GM12878 (cell line): Measurements from ENCODE around the gene ARL2. TPM values are rescaled to one million over a fixed set of nuclear protein-coding genes. Genes with fewer than 3 reads are reported as not detected.

Experiments used
- ATAC-seq: fragments of 200-7000 bp; cut with Tn5 transposase; 3 replicates; pipeline ENCODE4 v1.9.1; 2020; ENCODE audit warnings: mild to moderate bottlenecking, moderate library complexity
- BruUV-seq: library from RNA; stranded (reverse); fragments of 400-500 nt; replicated peaks from 2 replicates; lab custom pipeline; 2021; lab: Mats Ljungman, UMichigan
- CTCF ChIA-PET: fragments of 300-600 bp; sonication (Branson Sonifier 250); formaldehyde crosslinking; extraction: SDS; loops from one replicate; lab custom pipeline; 2021; ENCODE audit warnings: inconsistent platforms; lab: Yijun Ruan, JAX
- POLR2A ChIA-PET: fragments of 350-600 bp; formaldehyde crosslinking; extraction: SDS; loops from one replicate; lab custom pipeline; 2021; ENCODE audit warnings: inconsistent platforms; lab: Charles Lee
- RAD21 ChIA-PET: fragments of 300-600 bp; sonication (Branson Sonifier 250); formaldehyde crosslinking; loops from one replicate; lab custom pipeline; 2023; ENCODE audit warnings: antibody characterized with exemption; ENCODE audit not compliant: unreplicated experiment; lab: Charles Lee
- SMC1A ChIA-PET: fragments of 300-600 bp; sonication (Branson Sonifier 250); formaldehyde crosslinking; loops from one replicate; lab custom pipeline; 2023; ENCODE audit not compliant: unreplicated experiment, uncharacterized antibody; lab: Charles Lee
- DNase-seq: peaks from one replicate; pipeline ENCODE4 v3.0.0-alpha.2; 2011; ENCODE audit warnings: low read depth, low spot score
- FAIRE-seq: peaks from 3 replicates; lab custom pipeline; 2011; peaks lifted over from hg19 to GRCh38; lab: Jason Lieb, UNC
- H2AFZ ChIP-seq: 2 replicates; pipeline ENCODE4 v1.6.0; 2011; ENCODE audit warnings: low read depth, low read length, control low read depth; ENCODE audit not compliant: control insufficient read depth
- H3K27ac ChIP-seq: 2 replicates; pipeline ENCODE4 v1.5.1; 2011; ENCODE audit warnings: control low read depth; ENCODE audit not compliant: control insufficient read depth, insufficient read depth
- H3K27me3 ChIP-seq, 2 experiments: replicated peaks in 1 of 2; 2 replicates each; pipeline versions ENCODE4 v1.6.0 to v1.6.1; 2011; ENCODE audit warnings: low read length in 1 of 2; ENCODE audit not compliant: control insufficient read depth in 2 of 2, insufficient read depth in 2 of 2
- H3K36me3 ChIP-seq, 2 experiments: 2 replicates each; pipeline ENCODE4 v1.5.1; 2011; ENCODE audit warnings: low read length in 1 of 2; ENCODE audit not compliant: control insufficient read depth in 2 of 2, insufficient read depth in 2 of 2
- H3K4me1 ChIP-seq: 2 replicates; pipeline ENCODE4 v1.6.1; 2011; ENCODE audit warnings: mild to moderate bottlenecking, low read length, moderate library complexity, mixed read lengths; ENCODE audit not compliant: control insufficient read depth, insufficient read depth
- H3K4me2 ChIP-seq: 2 replicates; pipeline ENCODE4 v1.6.0; 2011; ENCODE audit warnings: control low read depth; ENCODE audit not compliant: control insufficient read depth, insufficient read depth
- H3K4me3 ChIP-seq: fragments of 200-600 bp; sonication (generic); 2 replicates; pipeline ENCODE4 v1.5.1; 2016
- H3K79me2 ChIP-seq: 2 replicates; pipeline ENCODE4 v1.6.0; 2011; ENCODE audit warnings: low read length; ENCODE audit not compliant: control insufficient read depth, insufficient read depth
- H3K9ac ChIP-seq: 2 replicates; pipeline ENCODE4 v1.8.0; 2011; ENCODE audit warnings: low read length, control low read depth, mixed read lengths; ENCODE audit not compliant: control insufficient read depth, insufficient read depth
- H3K9me3 ChIP-seq: replicated peaks from 3 replicates; pipeline ENCODE4 v1.5.1; 2011; ENCODE audit warnings: mild to moderate bottlenecking, low read length; ENCODE audit not compliant: control insufficient read depth, insufficient read depth
- H4K20me1 ChIP-seq: 2 replicates; pipeline ENCODE4 v1.6.0; 2011; ENCODE audit not compliant: control insufficient read depth, insufficient read depth
- CEBPB ChIP-seq, 2 experiments: fragments of 150-350 bp in 1 of 2; IDR thresholded peaks; 2 replicates each; pipeline ENCODE4 v1.6.1; 2012 to 2014; ENCODE audit warnings: low read depth in 2 of 2, low read length in 2 of 2, borderline replicate concordance in 1 of 2, inconsistent platforms in 1 of 2
- GATAD2B ChIP-seq: fragments of 450-650 bp; conservative IDR thresholded peaks from 2 replicates; pipeline ENCODE4 v1.6.1; 2017; ENCODE audit warnings: low read depth, mild to moderate bottlenecking, moderate library complexity
- IKZF1 ChIP-seq: fragments of 450-650 bp; conservative IDR thresholded peaks from 2 replicates; pipeline ENCODE4 v1.6.1; 2017; ENCODE audit warnings: antibody characterized with exemption, mild to moderate bottlenecking
- JUNB ChIP-seq: IDR thresholded peaks from 2 replicates; pipeline ENCODE4 v1.6.1; 2016; ENCODE audit warnings: antibody characterized with exemption, mild to moderate bottlenecking
- JUND ChIP-seq: IDR thresholded peaks from 2 replicates; pipeline ENCODE4 v1.6.1; 2012; ENCODE audit warnings: low read depth, mild to moderate bottlenecking, low read length, improper control_type of control experiment, moderate library complexity
- MEF2B ChIP-seq: fragments of 450-650 bp; IDR thresholded peaks from 2 replicates; pipeline ENCODE4 v1.6.1; 2018; ENCODE audit warnings: mild to moderate bottlenecking, moderate library complexity; ENCODE audit not compliant: partially characterized antibody, poor library complexity, severe bottlenecking
- MTA3 ChIP-seq: IDR thresholded peaks from 2 replicates; pipeline ENCODE4 v1.6.1; 2012; ENCODE audit warnings: low read length, inconsistent platforms, borderline replicate concordance
- MYC ChIP-seq: IDR thresholded peaks from 2 replicates; pipeline ENCODE4 v1.6.1; 2011; ENCODE audit warnings: mild to moderate bottlenecking, low read length, moderate library complexity, inconsistent platforms; ENCODE audit not compliant: insufficient read depth, insufficient replicate concordance, insufficient read length, severe bottlenecking
- PAX5 ChIP-seq: IDR thresholded peaks from 2 replicates; pipeline ENCODE4 v1.6.1; 2011; ENCODE audit warnings: low read depth, low read length, borderline replicate concordance
- RAD21 ChIP-seq: IDR thresholded peaks from 2 replicates; pipeline ENCODE4 v1.6.1; 2011; ENCODE audit warnings: mild to moderate bottlenecking, low read depth, low read length, moderate library complexity; ENCODE audit not compliant: insufficient read depth
- SIN3A ChIP-seq: IDR thresholded peaks from 2 replicates; pipeline ENCODE4 v1.6.1; 2012; ENCODE audit warnings: low read depth, low read length, improper control_type of control experiment
- SIX5 ChIP-seq: IDR thresholded peaks from 2 replicates; pipeline ENCODE4 v1.6.1; 2011; ENCODE audit warnings: mild to moderate bottlenecking, low read depth, low read length, moderate library complexity; ENCODE audit not compliant: severe bottlenecking
- SKIL ChIP-seq: fragments of 450-650 bp; IDR thresholded peaks from 2 replicates; pipeline ENCODE4 v1.6.1; 2017; ENCODE audit warnings: mild to moderate bottlenecking, low read depth, inconsistent platforms; ENCODE audit not compliant: poor library complexity, severe bottlenecking
- SP1 ChIP-seq: IDR thresholded peaks from one replicate; pipeline ENCODE4 v1.6.1; 2011; ENCODE audit warnings: low read depth, low read length
- ZNF207 ChIP-seq: fragments of 450-650 bp; IDR thresholded peaks from 2 replicates; pipeline ENCODE4 v1.6.1; 2014; ENCODE audit warnings: antibody characterized with exemption, mild to moderate bottlenecking, borderline replicate concordance
- ZNF687 ChIP-seq: fragments of 450-650 bp; IDR thresholded peaks from 2 replicates; pipeline ENCODE4 v1.6.1; 2017; ENCODE audit warnings: mild to moderate bottlenecking, moderate library complexity
- WGBS: methylation state at CpG from one replicate; pipeline ENCODE4 v1.1.6; 2016; ENCODE audit warnings: low lambda C conversion rate; ENCODE audit not compliant: insufficient replicate concordance, insufficient coverage; ENCODE audit errors: missing lambda C conversion rate; 5-methylcytosine and 5-hydroxymethylcytosine counted together
- in situ Hi-C: fragments of 300-500 bp; cut with MboI; formaldehyde crosslinking; loops from 9 replicates; pipeline ENCODE4 v1.14.3; 2018; ENCODE audit warnings: mixed read lengths
- intact Hi-C: fragments of 100-400 bp; cut with micrococcal nuclease; formaldehyde crosslinking; loops from one replicate; pipeline ENCODE4 v1.14.2; 2022; ENCODE audit not compliant: unreplicated experiment
- polyA plus RNA-seq, 11 experiments: library from polyadenylated mRNA; depleted of rRNA in 4 of 11; unstranded in 6 of 11; stranded (reverse) in 5 of 11; fragments of >200 nt; fragmentation: Nextera tagmentation in 4 of 11; fragmentation: Illumina TruSeq in 1 of 11; extraction: Ambion mirVana in 4 of 11; extraction: Trizol in 1 of 11; gene quantifications; 1 replicate in 1 of 11; 2 replicates in 10 of 11; pipeline versions ENCODE4 v1.2.1 to v1.2.3, GENCODE V29; 2011 to 2016; ENCODE audit warnings: inconsistent platforms in 2 of 11, missing spikeins in 2 of 11, low read depth in 1 of 11
- total RNA-seq, 4 experiments: library from RNA; depleted of rRNA in 3 of 4; stranded (reverse); fragments of >200 nt in 3 of 4; fragmentation: Illumina TruSeq in 1 of 4; extraction: Trizol in 1 of 4; gene quantifications; 2 replicates each; pipeline versions ENCODE4 v1.2.1 to v1.2.3, GENCODE V29; 2013 to 2021

The ARL2 gene
- total and polyA plus RNA-seq, 10 of the 15 experiments (the other 5 are each of a cell fraction or from before 2014, with no cell fraction given), result 4.1 to 138 (median 73.4) TPM

- TF ChIP-seq CEBPB (IDR thresholded peaks at IDR 0.05; ENCODE audit: borderline replicate concordance in 1 of 2, low read depth in 2 of 2, low read length in 2 of 2), result no peak
- no peak for TF ChIP-seq SIN3A
- TF ChIP-seq PAX5, result no peak
- TF ChIP-seq MTA3, result 0 out of 2 replicates have a peak, but pooled peaks have one; percentile 30
- peak; percentile 35 for TF ChIP-seq MEF2B
- TF ChIP-seq IKZF1, result peak; percentile 32; the same call in 1 of the 2 replicates
- no peak for TF ChIP-seq ZNF207
- peak; percentile 37 for TF ChIP-seq SKIL
- no peak for TF ChIP-seq GATAD2B
Observed at GRCh38 chr11:65055538-65055937, 41.6 kb downstream of the ARL2 start (continued).

GRCh38 chr11:65056999-65057398 is 43.0 kb downstream of the ARL2 start:
- ChIA-PET SMC1A (interaction anchor here (1.1 kb wide), 1 partner anchor 24 kb away, joined by 3 read pairs; no protein-coding TSS in a partner anchor), CTCF (interaction anchor here (1.0 kb wide), 1 partner anchor 21 kb away, joined by 3 read pairs; no protein-coding TSS in a partner anchor), RAD21 (no interaction called here), POLR2A (interaction anchor here (0.6 to 0.7 kb wide), 3 partner anchors 41 to 993 kb away, joined by 4 to 5 read pairs (median 4); no protein-coding TSS in a partner anchor)
- intact Hi-C loops (no loop called here), in situ Hi-C loops (no loop called here)
- Histone ChIP-seq H3K79me2 (no peaks in the 10 kb centered on the region), H3K27me3 (no peaks in the 10 kb centered on the region), H2AFZ (no peak overlapping the region), H3K9me3 (no peaks in the 10 kb centered on the region), H3K4me2 (no peak overlapping the region), H3K36me3 (no peaks in the 10 kb centered on the region), H4K20me1 (no peaks in the 10 kb centered on the region), H3K9ac (no peak overlapping the region), H3K4me3 (no peak overlapping the region), H3K4me1 (peaks cover 50% of the 10 kb centered on the region), H3K27ac (no peak overlapping the region)
- no TSS peak for BruUV-seq
- DNase-seq, result no peak
- no peak for FAIRE-seq
- 86% methylated on average over 6 of the region's 6 CpGs for WGBS
- no peak for ATAC-seq
- no peak for TF ChIP-seq MYC
- no peak for TF ChIP-seq SP1
- TF ChIP-seq ZNF687, result no peak
- TF ChIP-seq RAD21, result no peak
- no peak for TF ChIP-seq SIX5
- TF ChIP-seq JUND, result no peak
- TF ChIP-seq JUNB, result no peak
